Stimulated activated CD4-positive, alpha-beta T cell treated with anti-CD3 and anti-CD28 coated beads, Interleukin-2, amount 100 ng/mL, for 48 hours (primary cell): ENCODE results near the gene IFIH1.

Experiments used
- DNase-seq, 2 donors: peaks; one replicate each; pipeline ENCODE4 v3.0.0-alpha.2; 2020

The IFIH1 gene

DNA sequence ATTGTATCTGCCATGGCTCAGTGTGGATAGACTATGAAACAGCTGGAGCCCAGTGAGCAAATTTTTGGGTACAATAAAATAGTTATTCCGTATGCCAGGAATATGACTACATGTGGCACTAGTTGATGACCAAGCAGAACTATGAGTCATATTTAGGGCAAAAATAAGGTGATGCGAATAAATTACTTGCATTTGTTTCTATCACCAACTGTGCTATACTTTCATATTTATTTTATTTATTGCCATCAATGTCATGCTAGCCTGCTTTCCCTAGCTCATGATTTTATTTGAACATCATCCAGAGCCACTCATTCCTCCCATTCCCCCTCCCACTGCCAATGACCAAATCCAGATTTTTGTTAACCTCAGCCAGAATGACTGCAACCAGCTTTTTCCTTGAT is 61.9 kb downstream of the IFIH1 start:
- DNase-seq = no peak

DNA sequence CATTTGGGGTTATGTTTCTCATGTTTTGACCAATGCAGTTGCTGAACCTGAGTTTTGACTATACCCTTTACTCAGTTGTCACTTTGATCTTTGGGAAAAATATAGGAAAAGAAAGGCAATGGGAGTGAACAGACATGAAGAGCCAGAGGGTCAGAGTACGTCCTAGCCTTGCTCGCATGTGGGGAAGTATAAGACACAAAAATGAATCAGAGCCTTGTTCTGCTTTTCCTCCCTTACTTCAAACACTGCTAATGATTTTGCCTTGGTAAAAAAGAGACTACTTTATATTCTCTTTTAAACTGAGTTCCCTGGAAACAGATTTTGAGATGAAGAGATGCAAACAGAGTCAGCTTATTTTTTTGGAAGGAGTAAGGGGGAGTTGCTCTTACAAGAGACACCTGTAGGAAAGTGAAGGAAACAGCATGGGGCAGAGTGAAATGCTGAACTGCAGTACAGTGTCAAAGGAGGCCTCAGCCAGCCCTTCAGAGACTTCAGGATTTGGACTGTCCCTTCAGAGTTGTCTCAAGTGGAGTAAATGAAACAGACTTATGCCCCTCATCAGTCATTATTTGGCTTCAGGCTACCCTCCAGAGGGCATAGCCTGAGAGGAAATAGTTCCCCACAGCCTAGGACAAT is 64.1 kb downstream of the IFIH1 start:
- no peak for DNase-seq

GRCh38 chr2:162253435-162253834 is 65.0 kb downstream of the IFIH1 start:
- no peak for DNase-seq

GRCh38 chr2:162252153-162252552 is 66.3 kb downstream of the IFIH1 start:
- DNase-seq = no peak

DNA sequence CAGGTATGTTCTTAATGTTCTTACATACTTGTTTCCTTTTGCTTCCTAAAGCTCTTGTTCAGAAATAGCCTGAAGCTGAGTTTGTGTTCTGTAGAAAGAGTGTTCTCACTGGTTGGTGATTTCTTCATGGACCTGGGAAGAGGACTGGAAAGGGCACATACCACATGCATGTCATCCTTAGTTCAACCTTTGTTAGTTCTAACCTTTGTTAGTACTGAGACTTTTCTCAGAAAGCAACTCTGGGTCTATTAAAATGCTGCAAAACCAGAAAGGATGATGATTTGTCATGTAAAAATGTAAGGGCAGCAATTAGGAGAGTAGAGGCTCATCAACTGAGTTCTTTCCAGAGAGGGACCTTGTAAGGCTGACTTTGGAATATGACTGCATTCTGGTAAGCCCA is 72.7 kb downstream of the IFIH1 start:
- no peak for DNase-seq

GRCh38 chr2:162245061-162245460 is 73.4 kb downstream of the IFIH1 start:
- DNase-seq = no peak

DNA sequence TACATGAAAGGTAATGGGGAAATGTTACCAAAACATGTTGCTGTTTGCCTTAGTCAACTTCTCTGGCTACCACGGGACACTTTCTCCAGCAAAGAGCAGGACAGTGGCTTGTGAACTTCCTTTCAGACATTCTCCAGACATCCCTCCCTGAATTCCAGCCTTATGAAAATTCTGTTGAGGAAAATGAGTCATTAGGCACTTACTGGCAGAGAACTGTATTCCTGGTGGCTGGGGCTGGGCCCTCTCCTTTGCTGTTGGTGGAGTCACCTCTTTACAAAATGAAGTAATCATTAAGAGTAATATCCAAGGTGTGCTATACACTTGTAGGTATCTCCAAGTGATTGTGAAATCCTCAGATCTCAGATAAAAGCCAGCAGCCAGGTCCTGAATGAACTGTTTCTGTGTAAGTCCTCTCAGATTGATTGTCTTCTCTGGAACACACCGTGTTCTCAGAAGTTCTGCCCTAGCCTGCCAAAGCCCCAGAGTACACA is 73.9 kb downstream of the IFIH1 start:
- DNase-seq = no peak

DNA sequence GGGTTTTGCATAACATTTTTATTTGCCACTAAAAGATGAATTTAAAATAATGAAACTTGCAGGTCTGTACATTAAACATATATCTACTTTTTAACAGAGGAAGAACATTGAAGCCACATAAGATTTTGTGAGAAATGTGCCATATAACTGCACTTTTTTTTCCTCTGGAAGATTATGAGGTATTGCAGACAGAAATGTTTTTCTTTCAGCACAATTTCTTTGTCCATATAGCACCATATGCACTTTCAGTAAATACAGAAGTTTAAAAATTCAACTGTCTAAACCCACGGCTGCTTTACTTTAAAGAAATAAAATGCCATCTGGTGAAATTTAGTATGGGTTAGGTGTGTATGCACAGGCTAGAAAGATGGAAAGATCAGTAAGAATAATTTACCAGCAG is 74.8 kb downstream of the IFIH1 start:
- no peak for DNase-seq

- DNase-seq = no peak
Measured at GRCh38 chr2:162243294-162243693, 75.2 kb downstream of the IFIH1 start, which contains the start of gene FAP. Gene FAP (minus strand): TSS chr2:162243445. CDS start chr2:162243327, 118 bp downstream.

GRCh38 chr2:162242586-162243280 is 75.8 kb downstream of the IFIH1 start:
- DNase-seq = no peak

- no peak for DNase-seq
Measured at GRCh38 chr2:162241571-162241970, 76.9 kb downstream of the IFIH1 start.

GRCh38 chr2:162234620-162235462 is 83.6 kb downstream of the IFIH1 start:
- no peak for DNase-seq

DNA sequence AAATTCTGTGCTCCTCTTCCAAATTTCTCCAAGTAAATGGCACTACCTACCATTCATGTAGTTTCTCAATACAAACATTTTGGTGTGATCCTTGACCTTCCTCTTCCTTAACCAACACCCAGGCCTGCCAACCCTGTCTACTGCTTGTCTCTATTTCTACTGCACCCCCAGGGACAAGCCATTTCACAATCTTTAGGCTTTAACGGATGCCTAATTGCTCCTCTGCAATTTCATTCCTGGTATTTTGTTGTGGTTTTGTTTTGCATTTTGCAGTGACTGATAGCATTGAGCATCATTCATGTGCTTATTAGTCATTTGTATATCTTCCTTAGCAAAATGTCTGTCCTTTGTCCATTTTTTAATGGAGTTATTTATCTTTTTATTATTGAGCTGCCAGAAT is 85.3 kb downstream of the IFIH1 start:
- DNase-seq = no peak

DNA sequence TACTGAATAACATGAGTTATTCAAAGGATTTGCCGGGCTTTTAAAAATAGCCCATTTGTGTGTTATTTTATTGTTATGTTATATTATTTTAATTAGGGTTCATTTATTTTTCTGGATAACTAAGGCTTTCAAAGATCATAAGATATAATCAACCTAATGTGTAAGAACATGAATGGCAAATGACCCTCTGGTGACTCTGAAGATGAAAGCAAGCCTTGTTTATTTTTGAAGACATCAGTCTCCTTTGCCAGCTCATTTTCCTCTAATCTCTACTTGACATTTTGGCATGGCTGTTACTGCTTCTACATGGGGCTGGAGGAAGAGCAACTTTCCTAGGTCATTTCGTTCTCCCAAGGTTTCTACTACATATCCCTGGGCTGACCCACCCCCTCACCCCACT is 85.8 kb downstream of the IFIH1 start:
- no peak for DNase-seq

GRCh38 chr2:162232027-162232426 is 86.5 kb downstream of the IFIH1 start:
- DNase-seq = no peak

DNA sequence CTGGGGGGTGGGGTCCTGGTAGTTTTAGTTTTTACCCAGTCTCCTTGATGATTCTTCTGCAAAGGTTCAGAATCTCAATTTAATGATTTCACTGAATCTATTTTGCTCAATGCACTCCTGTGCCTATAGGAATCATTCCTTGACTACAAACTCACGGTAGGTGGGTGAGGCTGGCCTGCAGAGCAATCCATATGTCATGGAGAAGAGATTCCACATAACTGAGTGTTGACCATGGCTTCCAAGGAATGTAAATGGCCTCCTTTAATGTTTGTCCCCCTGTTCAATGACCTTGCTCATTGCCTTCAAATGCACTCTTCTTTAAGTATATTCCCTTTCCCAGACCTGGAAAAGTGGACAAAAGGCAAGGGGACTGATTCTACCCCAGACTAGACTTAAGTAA is 87.7 kb downstream of the IFIH1 start:
- DNase-seq = no peak

DNA sequence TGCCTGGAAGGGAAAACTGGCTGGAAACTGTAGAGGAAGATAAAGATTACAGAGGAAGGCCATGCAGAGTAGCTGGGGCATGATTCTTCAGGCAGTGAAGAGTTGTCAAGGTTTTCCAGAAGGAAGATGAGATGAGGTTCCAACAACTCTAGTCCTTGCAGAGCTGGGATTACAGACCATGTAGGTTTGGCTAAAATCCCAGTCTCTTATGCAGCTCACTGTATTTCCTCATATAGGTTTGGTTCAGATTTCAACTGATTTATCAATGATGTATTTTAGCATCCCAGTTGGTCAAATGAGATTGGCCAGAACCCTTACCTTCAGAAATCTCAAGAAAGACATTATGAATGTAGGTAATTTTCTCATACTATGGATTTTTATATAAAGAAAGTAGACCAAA is 91.6 kb downstream of the IFIH1 start:
- no peak for DNase-seq

- DNase-seq = peak; percentile 64 to 67
Measured at GRCh38 chr2:162221064-162221463, 97.4 kb downstream of the IFIH1 start.

DNA sequence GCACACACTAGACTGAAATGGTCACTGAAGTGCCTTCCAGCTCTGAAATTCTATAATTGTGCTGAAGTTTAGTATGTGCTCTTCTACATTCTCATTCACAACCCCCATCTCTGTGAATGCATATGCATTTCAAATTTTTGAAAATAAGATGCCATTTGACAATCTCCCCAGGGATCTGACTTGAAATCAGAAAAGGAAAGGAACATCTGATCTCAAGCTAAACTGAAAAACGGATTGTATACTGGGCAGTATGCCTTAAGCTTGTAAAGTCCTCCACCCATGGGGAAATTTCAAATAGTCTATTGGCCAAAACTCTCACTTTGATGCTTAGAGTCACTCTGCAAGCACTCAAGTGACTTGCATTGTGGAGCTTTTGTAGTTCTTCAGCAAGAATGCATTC is 98.1 kb downstream of the IFIH1 start:
- no peak for DNase-seq

GRCh38 chr2:162219426-162219825 is 99.1 kb downstream of the IFIH1 start:
- no peak for DNase-seq

DNA sequence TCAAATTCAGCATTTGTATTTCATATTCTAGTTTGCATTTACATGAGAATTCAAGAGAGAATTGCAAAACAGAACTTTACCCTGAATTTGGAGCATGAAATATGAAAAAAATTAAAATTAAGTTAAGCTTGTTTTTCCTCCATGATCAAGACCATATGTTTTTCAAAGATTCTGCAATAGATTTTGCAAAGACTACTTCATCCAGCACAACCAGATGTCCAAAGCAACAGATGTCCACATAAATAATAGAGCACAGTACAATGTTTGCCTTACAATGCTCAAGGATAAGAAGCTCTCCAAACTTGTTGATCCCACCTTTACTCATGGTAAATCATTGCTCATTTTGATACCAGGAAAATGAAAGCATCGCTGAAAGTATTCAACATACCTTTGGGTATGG is 100.9 kb downstream of the IFIH1 start:
- DNase-seq = no peak
